HEK293 (cell line): ENCODE data around the gene KLK5.

Experiments used
- CTCF ChIA-PET: fragments of 350-600 bp; formaldehyde crosslinking; extraction: SDS; loops from one replicate; lab custom pipeline; 2021; ENCODE audit warnings: antibody characterized with exemption; lab: Yijun Ruan, JAX
- POLR2A ChIA-PET: fragments of 300-600 bp; formaldehyde crosslinking; extraction: SDS; loops from one replicate; lab custom pipeline; 2020; ENCODE audit warnings: antibody characterized with exemption, inconsistent platforms; lab: Yijun Ruan, JAX
- H3K27ac ChIP-seq: fragments of 200-500 bp; sonication (Bioruptor generic); 2 replicates; pipeline ENCODE4 v1.5.1; 2014; ENCODE audit warnings: low read depth, low read length, control low read depth, inconsistent platforms; ENCODE audit errors: extremely low read depth
- H3K36me3 ChIP-seq, 2 experiments: fragments of 200-500 bp in 1 of 2; sonication (Bioruptor generic) in 1 of 2; 1 replicate in 1 of 2; 2 replicates in 1 of 2; pipeline ENCODE4 v1.5.1; 2014 to 2017; ENCODE audit warnings: inconsistent platforms in 2 of 2, low read length in 2 of 2; ENCODE audit not compliant: control insufficient read depth in 2 of 2, insufficient read depth in 1 of 2
- H3K4me1 ChIP-seq: fragments of 200-500 bp; sonication (Bioruptor generic); 2 replicates; pipeline ENCODE4 v1.5.1; 2014; ENCODE audit warnings: mild to moderate bottlenecking, low read length, inconsistent platforms; ENCODE audit not compliant: control insufficient read depth, insufficient read depth
- H3K4me3 ChIP-seq: 2 replicates; pipeline ENCODE4 v1.5.1; 2011; ENCODE audit warnings: low read depth, mild to moderate bottlenecking, control low read depth, low read length, moderate library complexity
- H3K9me3 ChIP-seq: fragments of 200-500 bp; sonication (Bioruptor generic); 2 replicates; pipeline ENCODE4 v1.5.1; 2014; ENCODE audit warnings: low read depth, low read length, inconsistent platforms; ENCODE audit not compliant: control insufficient read depth, insufficient read depth
- KLF1 ChIP-seq: fragments of 450-650 bp; formaldehyde crosslinking; IDR thresholded peaks from 2 replicates; pipeline ENCODE4 v1.5.1; 2016; ENCODE audit warnings: missing biosample characterization, missing genetic modification characterization
- KLF9 ChIP-seq: fragments of 450-650 bp; formaldehyde crosslinking; IDR thresholded peaks from 2 replicates; pipeline ENCODE4 v1.5.1; 2016; ENCODE audit warnings: missing biosample characterization, missing genetic modification characterization, low read depth
- MZF1 ChIP-seq: fragments of 450-650 bp; formaldehyde crosslinking; IDR thresholded peaks from 2 replicates; pipeline ENCODE4 v1.5.1; 2017; ENCODE audit warnings: missing biosample characterization, missing genetic modification characterization, borderline replicate concordance
- OVOL3 ChIP-seq: fragments of 450-650 bp; formaldehyde crosslinking; IDR thresholded peaks from 2 replicates; pipeline ENCODE4 v1.5.1; 2016; ENCODE audit warnings: missing biosample characterization, missing genetic modification characterization
- PBX3 ChIP-seq: sonication (generic); formaldehyde crosslinking; IDR thresholded peaks from 2 replicates; pipeline ENCODE4 v1.8.1; 2022; ENCODE audit warnings: mild to moderate bottlenecking, moderate library complexity, missing genetic modification reagents
- PRDM4 ChIP-seq: fragments of 450-650 bp; formaldehyde crosslinking; IDR thresholded peaks from 2 replicates; pipeline ENCODE4 v1.5.1; 2017; ENCODE audit warnings: missing biosample characterization, missing genetic modification characterization
- SP3 ChIP-seq: fragments of 450-650 bp; formaldehyde crosslinking; IDR thresholded peaks from 2 replicates; pipeline ENCODE4 v1.5.1; 2016; ENCODE audit warnings: missing biosample characterization, missing genetic modification characterization
- YY2 ChIP-seq: fragments of 450-650 bp; formaldehyde crosslinking; IDR thresholded peaks from 2 replicates; pipeline ENCODE4 v1.5.1; 2016; ENCODE audit warnings: missing biosample characterization, missing genetic modification characterization
- ZNF112 ChIP-seq: fragments of 450-650 bp; formaldehyde crosslinking; IDR thresholded peaks from 2 replicates; pipeline ENCODE4 v1.5.0; 2017; ENCODE audit warnings: missing biosample characterization, missing genetic modification characterization
- ZNF140 ChIP-seq: fragments of 450-650 bp; formaldehyde crosslinking; IDR thresholded peaks from 2 replicates; pipeline ENCODE4 v1.5.1; 2016; ENCODE audit warnings: missing biosample characterization, missing genetic modification characterization
- ZNF214 ChIP-seq: fragments of 450-650 bp; formaldehyde crosslinking; IDR thresholded peaks from 2 replicates; pipeline ENCODE4 v1.5.1; 2017; ENCODE audit warnings: missing biosample characterization, mild to moderate bottlenecking, missing genetic modification characterization, borderline replicate concordance
- ZNF26 ChIP-seq: fragments of 450-650 bp; formaldehyde crosslinking; IDR thresholded peaks from 2 replicates; pipeline ENCODE4 v1.5.1; 2016; ENCODE audit warnings: missing biosample characterization, missing genetic modification characterization
- ZNF266 ChIP-seq: fragments of 450-650 bp; formaldehyde crosslinking; IDR thresholded peaks from 2 replicates; pipeline ENCODE4 v1.5.1; 2016; ENCODE audit warnings: missing biosample characterization, missing genetic modification characterization, low read depth
- ZNF292 ChIP-seq: fragments of 450-650 bp; formaldehyde crosslinking; IDR thresholded peaks from 2 replicates; pipeline ENCODE4 v1.5.1; 2016; ENCODE audit warnings: low read depth, missing biosample characterization, missing genetic modification characterization, borderline replicate concordance
- ZNF513 ChIP-seq: fragments of 450-650 bp; IDR thresholded peaks from 2 replicates; pipeline ENCODE4 v1.5.1; 2018; ENCODE audit warnings: missing biosample characterization, missing genetic modification characterization
- ZNF544 ChIP-seq: fragments of 450-650 bp; formaldehyde crosslinking; IDR thresholded peaks from 2 replicates; pipeline ENCODE4 v1.5.0; 2017; ENCODE audit warnings: missing biosample characterization, missing genetic modification characterization
- ZNF560 ChIP-seq: fragments of 450-650 bp; formaldehyde crosslinking; IDR thresholded peaks from 2 replicates; pipeline ENCODE4 v1.5.1; 2017; ENCODE audit warnings: missing biosample characterization, missing genetic modification characterization, borderline replicate concordance
- ZNF629 ChIP-seq: fragments of 450-650 bp; formaldehyde crosslinking; IDR thresholded peaks from 2 replicates; pipeline ENCODE4 v1.5.1; 2017; ENCODE audit warnings: missing biosample characterization, missing genetic modification characterization
- ZNF76 ChIP-seq: fragments of 450-650 bp; formaldehyde crosslinking; IDR thresholded peaks from 2 replicates; pipeline ENCODE4; 2016; ENCODE audit warnings: low read depth, missing biosample characterization, missing genetic modification characterization, borderline replicate concordance
- TF ChIP-seq, protein P1 (sequence below): fragments of 450-650 bp; formaldehyde crosslinking; IDR thresholded peaks from 2 replicates; pipeline ENCODE4 v1.5.1; 2016; ENCODE audit warnings: missing biosample characterization, missing genetic modification characterization

KLK5 gene

DNA sequence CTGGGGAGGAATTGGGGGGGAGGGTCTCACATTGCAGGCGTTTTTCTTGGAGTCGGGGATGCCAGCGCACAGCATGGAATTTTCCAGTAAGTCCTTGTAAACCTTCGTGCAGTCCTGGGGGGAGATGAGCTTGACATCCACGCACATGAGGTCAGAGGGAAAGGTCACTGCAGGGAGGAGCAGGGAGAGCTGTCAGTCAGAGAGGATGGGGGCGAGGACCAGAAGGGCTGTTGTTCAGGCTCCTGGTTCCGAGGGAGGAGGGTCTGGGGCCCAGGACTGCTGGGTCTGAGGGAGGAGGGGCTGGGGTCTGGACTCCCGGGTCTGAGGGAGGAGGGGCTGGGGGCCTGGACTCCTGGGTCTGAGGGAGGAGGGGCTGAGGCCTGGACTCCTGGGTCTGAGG, 26.9 kb upstream of the KLK5 start:
- ChIA-PET POLR2A (no interaction called here), CTCF (no interaction called here)
- no peak for TF ChIP-seq ZNF513 (tag by site-specific recombination)
- TF ChIP-seq OVOL3 (tag by site-specific recombination): no peak
- TF ChIP-seq PRDM4 (tag by site-specific recombination): no peak
- no peak for TF ChIP-seq ZNF76 (tag by site-specific recombination)
- no peak for TF ChIP-seq ZNF629 (tag by site-specific recombination)
- TF ChIP-seq ZNF26 (tag by site-specific recombination): no peak
- no peak for TF ChIP-seq ZNF544
- TF ChIP-seq KLF1: no peak
- TF ChIP-seq MZF1 (tag by site-specific recombination): no peak
- TF ChIP-seq, protein P1, sequence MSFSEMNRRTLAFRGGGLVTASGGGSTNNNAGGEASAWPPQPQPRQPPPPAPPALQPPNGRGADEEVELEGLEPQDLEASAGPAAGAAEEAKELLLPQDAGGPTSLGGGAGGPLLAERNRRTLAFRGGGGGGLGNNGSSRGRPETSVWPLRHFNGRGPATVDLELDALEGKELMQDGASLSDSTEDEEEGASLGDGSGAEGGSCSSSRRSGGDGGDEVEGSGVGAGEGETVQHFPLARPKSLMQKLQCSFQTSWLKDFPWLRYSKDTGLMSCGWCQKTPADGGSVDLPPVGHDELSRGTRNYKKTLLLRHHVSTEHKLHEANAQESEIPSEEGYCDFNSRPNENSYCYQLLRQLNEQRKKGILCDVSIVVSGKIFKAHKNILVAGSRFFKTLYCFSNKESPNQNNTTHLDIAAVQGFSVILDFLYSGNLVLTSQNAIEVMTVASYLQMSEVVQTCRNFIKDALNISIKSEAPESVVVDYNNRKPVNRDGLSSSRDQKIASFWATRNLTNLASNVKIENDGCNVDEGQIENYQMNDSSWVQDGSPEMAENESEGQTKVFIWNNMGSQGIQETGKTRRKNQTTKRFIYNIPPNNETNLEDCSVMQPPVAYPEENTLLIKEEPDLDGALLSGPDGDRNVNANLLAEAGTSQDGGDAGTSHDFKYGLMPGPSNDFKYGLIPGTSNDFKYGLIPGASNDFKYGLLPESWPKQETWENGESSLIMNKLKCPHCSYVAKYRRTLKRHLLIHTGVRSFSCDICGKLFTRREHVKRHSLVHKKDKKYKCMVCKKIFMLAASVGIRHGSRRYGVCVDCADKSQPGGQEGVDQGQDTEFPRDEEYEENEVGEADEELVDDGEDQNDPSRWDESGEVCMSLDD (tag by site-specific recombination): no peak
- TF ChIP-seq ZNF214: no peak
- TF ChIP-seq ZNF140 (tag by site-specific recombination): no peak
- TF ChIP-seq SP3 (tag by site-specific recombination): no peak
- TF ChIP-seq KLF9 (tag by site-specific recombination): no peak
- no peak for TF ChIP-seq ZNF292
- TF ChIP-seq ZNF112 (tag by site-specific recombination): no peak
- TF ChIP-seq YY2 (tag by site-specific recombination): no peak
- no peak for TF ChIP-seq PBX3
- TF ChIP-seq ZNF266: no peak
- TF ChIP-seq ZNF560: no peak
- Histone ChIP-seq H3K4me1 (no peaks in the 10 kb centered on the region), H3K27ac (no peak overlapping the region), H3K9me3 (no peaks in the 10 kb centered on the region), H3K36me3 (no peaks in the 10 kb centered on the region), H3K4me3 (no peak overlapping the region)
